GM19025 (cell line): Measurements from ENCODE around the gene SH3BP5.

Source experiments
- ATAC-seq: cut with Tn5 transposase; IDR thresholded peaks from one replicate; pipeline ENCODE4 v1.9.1; 2021; ENCODE audit warnings: mild to moderate bottlenecking, low read depth, moderate library complexity; ENCODE audit not compliant: unreplicated experiment

Gene SH3BP5

DNA sequence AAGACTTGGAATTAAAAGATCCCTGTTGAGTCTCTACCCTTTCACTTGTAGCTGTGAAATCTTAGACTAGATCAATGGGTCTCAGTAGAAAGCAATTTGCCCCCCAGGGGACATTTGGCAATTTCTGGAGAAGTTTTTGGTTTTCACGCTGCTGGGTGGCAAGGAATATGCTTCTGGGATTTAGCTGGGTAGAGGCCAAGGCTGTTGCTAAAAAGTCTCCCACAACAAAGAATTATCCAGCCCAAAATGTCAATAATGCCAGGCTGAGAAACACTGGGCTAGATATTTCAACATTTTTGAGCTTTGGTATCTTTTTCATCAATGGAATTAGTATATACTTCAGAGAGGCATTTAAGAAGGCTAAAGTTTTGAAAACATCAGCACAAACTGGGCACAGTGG is 117.6 kb downstream of the SH3BP5 start:
- ATAC-seq, result no peak

- no peak for ATAC-seq
Measured at GRCh38 chr3:15211937-15212336, 120.4 kb downstream of the SH3BP5 start.

DNA sequence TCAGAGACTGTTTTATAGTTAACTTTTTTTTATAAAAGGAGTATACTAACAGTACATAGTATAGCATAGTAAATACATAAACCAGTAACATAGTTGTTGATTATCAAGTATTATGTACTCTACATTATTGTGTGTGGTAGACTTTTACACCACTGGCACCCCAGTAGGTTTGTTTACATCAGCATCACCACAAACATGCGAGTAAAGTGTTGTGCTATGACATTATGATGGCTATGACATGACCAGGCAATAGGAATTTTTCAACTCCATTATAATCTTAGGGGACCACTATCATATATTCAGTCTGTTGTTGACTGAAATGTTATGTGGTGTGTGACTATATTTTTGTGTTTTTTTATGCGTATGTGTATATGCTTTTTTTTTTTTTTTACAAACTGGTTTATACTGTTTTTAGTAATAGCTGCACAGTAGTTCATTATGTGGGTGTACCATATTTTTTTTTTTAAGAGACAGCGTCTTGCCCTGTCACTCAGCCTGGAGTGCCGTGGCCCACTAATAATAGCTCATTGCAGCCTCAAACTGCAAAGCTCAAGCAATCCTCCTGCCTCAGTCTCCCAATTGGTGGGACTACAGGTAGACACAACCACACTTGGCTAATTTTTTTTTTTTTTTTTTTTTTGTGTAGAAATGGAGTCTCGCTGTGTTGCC is 124.4 kb downstream of the SH3BP5 start:
- no peak for ATAC-seq

GRCh38 chr3:15206662-15207576 is 125.5 kb downstream of the SH3BP5 start:
- ATAC-seq, result no peak

- peak; percentile 91 for ATAC-seq
Measured at GRCh38 chr3:15205934-15206661, 126.3 kb downstream of the SH3BP5 start, which contains the start of gene CAPN7. Gene CAPN7, plus strand, starts transcription at chr3:15206246. Its CDS starts 250 bp downstream, at chr3:15206496.

DNA sequence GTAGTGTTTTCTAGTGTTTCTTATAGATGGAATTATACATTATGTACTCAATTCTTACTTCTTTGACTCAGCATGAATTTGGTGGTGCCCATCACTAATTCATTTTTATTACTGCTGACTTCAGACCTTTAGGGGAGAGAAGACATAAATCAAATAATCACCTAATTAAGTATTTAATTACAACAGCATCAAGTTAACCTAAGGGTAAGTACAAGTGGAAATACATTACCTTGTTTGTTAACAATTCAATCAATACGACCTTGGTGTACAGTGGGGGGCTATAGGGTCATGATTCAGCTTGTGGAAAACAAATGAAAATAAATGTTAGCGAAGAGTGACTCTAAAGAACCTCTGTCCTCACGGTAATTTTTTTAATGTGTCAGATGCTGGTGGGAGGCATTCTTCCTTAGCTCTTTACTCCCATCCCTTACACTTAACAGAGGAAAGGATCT is 126.9 kb downstream of the SH3BP5 start:
- ATAC-seq, result no peak
